Large intestine (tissue), 3 donors: Measurements from ENCODE around the gene GGPS1. TPM values are rescaled to one million over a fixed set of nuclear protein-coding genes. Genes with fewer than 3 reads are reported as not detected.

ENCODE experiments used
- DNase-seq, 2 donors: peaks; one replicate each; pipeline versions ENCODE4 v3.0.0 to v3.0.0-alpha.2; 2013
- H3K27ac ChIP-seq: one replicate; pipeline ENCODE4 v1.5.1; 2013; ENCODE audit warnings: low read length
- H3K27me3 ChIP-seq: 2 replicates; pipeline ENCODE4 v1.6.1; 2013; ENCODE audit warnings: low read length; ENCODE audit not compliant: control insufficient read depth, insufficient read depth
- H3K36me3 ChIP-seq: 2 replicates; pipeline ENCODE4 v1.6.1; 2013; ENCODE audit warnings: low read length; ENCODE audit not compliant: control insufficient read depth, insufficient read depth
- H3K4me1 ChIP-seq: one replicate; pipeline ENCODE4 v1.6.1; 2013; ENCODE audit warnings: low read length; ENCODE audit not compliant: control insufficient read depth, insufficient read depth
- H3K4me3 ChIP-seq: one replicate; pipeline ENCODE4 v1.5.1; 2013; ENCODE audit warnings: low read length
- H3K9me3 ChIP-seq: one replicate; pipeline ENCODE4 v1.6.1; 2013; ENCODE audit warnings: mild to moderate bottlenecking, low read depth, low read length, moderate library complexity; ENCODE audit not compliant: control insufficient read depth
- WGBS: methylation state at CpG from one replicate; pipeline ENCODE4 v1.1.5; 2013; ENCODE audit warnings: low lambda C conversion rate; ENCODE audit not compliant: insufficient coverage; 5-methylcytosine and 5-hydroxymethylcytosine counted together
- polyA plus RNA-seq: library from polyadenylated mRNA; unstranded; fragments of 120-200 nt; gene quantifications from one replicate; pipeline ENCODE4 v1.2.1, GENCODE V29; 2013

Gene GGPS1
- polyA plus RNA-seq, 1 donor: 35.5 TPM

- Histone ChIP-seq H3K36me3 (peaks cover 2% of the 10 kb centered on the region), H3K4me3 (no peak overlapping the region), H3K9me3 (no peaks in the 10 kb centered on the region), H3K27ac (no peak overlapping the region), H3K27me3 (no peaks in the 10 kb centered on the region), H3K4me1 (no peaks in the 10 kb centered on the region)
- 97% methylated on average over 3 of the region's 4 CpGs for WGBS
- no peak for DNase-seq
Observed at GRCh38 chr1:235391874-235392273, 63.5 kb downstream of the GGPS1 start.

Other genes starting within 250 kb of the GGPS1 start
- gene TOMM20, start 199.7 kb upstream of the GGPS1 start, polyA plus RNA-seq: 181 TPM
- 77.4 TPM for gene RBM34, start 167.3 kb upstream of the GGPS1 start, polyA plus RNA-seq
- 27.0 TPM for gene ARID4B, start 391 bp upstream of the GGPS1 start, polyA plus RNA-seq
- gene TBCE, start 38.9 kb downstream of the GGPS1 start, polyA plus RNA-seq: 28.8 TPM
- gene B3GALNT2, start 175.9 kb downstream of the GGPS1 start, polyA plus RNA-seq: 19.1 TPM